ENCODE results near the gene SORT1.

The SORT1 gene

GRCh38 chr1:109269212-109269980, 128.3 kb downstream of the SORT1 start:
- in situ Hi-C loops (cut with HindIII; ENCODE audit: low sequenced_read_pairs) = no loop called here
- TF ChIP-seq CTCF (IDR thresholded peaks at IDR 0.05; ENCODE audit: low read depth, low read length) = no peak
- H3K4me3 ChIP-seq (ENCODE audit: low read depth, low read length) = no peak overlapping the region
- no peak for DNase-seq (ENCODE audit: low read depth, low spot score)

GRCh38 chr1:109268431-109269211, 129.1 kb downstream of the SORT1 start:
- in situ Hi-C loops (cut with HindIII; ENCODE audit: low sequenced_read_pairs) = no loop called here
- H3K4me3 ChIP-seq (ENCODE audit: low read depth, low read length) = no peak overlapping the region
- TF ChIP-seq CTCF (IDR thresholded peaks at IDR 0.05; ENCODE audit: low read depth, low read length) = no peak
- DNase-seq (ENCODE audit: low read depth, low spot score) = no peak

- in situ Hi-C loops (cut with HindIII; ENCODE audit: low sequenced_read_pairs) = no loop called here
- TF ChIP-seq CTCF (IDR thresholded peaks at IDR 0.05; ENCODE audit: low read depth, low read length) = no peak
- DNase-seq (ENCODE audit: low read depth, low spot score) = no peak
- H3K4me3 ChIP-seq (ENCODE audit: low read depth, low read length) = no peak overlapping the region
Measured at GRCh38 chr1:109267743-109268300, 129.9 kb downstream of the SORT1 start.

DNA sequence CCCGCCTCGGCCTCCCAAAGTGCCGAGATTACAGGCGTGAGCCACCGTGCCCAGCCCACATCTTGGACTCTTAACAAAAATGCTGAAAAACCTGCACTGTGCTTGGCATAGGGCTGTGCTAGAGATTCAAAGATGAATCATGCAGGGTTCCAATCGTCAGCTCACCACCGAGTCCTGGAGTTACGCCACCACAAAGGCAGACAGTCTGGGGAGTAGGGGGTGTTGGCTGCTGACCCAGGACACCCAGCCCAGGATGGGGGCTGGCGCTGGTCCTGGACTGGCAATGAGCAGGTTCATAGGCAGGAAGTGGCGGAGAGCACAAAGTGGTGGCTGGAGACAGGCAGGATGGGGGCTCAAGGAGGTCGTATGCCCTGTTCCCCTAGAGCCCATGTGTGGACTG, 130.8 kb downstream of the SORT1 start:
- in situ Hi-C loops (cut with HindIII; ENCODE audit: low sequenced_read_pairs) = no loop called here

DNA sequence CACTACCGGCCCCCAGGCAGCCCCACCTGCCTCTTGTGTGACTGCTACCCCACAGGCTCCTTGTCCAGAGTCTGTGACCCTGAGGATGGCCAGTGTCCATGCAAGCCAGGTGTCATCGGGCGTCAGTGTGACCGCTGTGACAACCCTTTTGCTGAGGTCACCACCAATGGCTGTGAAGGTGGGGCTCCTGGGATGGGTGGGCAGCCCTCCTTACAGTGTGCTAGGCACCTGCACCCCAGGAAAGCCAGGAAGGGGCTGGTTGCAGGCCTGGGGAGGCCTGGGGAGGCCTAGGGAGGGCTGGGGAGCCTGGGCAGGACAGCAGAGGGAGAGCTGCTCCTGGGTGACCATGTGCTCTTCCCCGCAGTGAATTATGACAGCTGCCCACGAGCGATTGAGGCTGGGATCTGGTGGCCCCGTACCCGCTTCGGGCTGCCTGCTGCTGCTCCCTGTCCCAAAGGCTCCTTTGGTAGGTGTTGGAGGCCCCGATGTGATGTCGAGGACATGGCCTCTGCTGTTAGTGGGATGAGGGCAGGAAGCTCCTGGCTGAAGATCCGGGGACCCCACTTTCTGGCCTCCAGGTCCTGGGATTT, 131.9 kb downstream of the SORT1 start:
- TF ChIP-seq CTCF (IDR thresholded peaks at IDR 0.05; ENCODE audit: low read depth, low read length) = no peak
- in situ Hi-C loops (cut with HindIII; ENCODE audit: low sequenced_read_pairs) = no loop called here
- no peak overlapping the region for H3K4me3 ChIP-seq (ENCODE audit: low read depth, low read length)
- no peak for DNase-seq (ENCODE audit: low read depth, low spot score)

More for the DNA sequence above, 130.8 kb downstream of the SORT1 start:
- peak; percentile 84 for DNase-seq (ENCODE audit: low read depth, low spot score)
- TF ChIP-seq CTCF (IDR thresholded peaks at IDR 0.05; ENCODE audit: low read depth, low read length) = no peak
- no peak overlapping the region for H3K4me3 ChIP-seq (ENCODE audit: low read depth, low read length)

GRCh38 chr1:109265016-109265415, 132.7 kb downstream of the SORT1 start:
- H3K4me3 ChIP-seq (ENCODE audit: low read depth, low read length) = no peak overlapping the region
- TF ChIP-seq CTCF (IDR thresholded peaks at IDR 0.05; ENCODE audit: low read depth, low read length) = no peak
- no peak for DNase-seq (ENCODE audit: low read depth, low spot score)
- in situ Hi-C loops (cut with HindIII; ENCODE audit: low sequenced_read_pairs) = no loop called here

Data from astrocyte of the spinal cord (primary cell).